Kidney (tissue), 14 donors: ENCODE measurements around the gene SNX6. TPM values are rescaled to one million over a fixed set of nuclear protein-coding genes. Genes with fewer than 3 reads are reported as not detected.
"Not testable (repeated sequence)": the region's sequence is repeated elsewhere in the genome, so short reads cannot be mapped to it uniquely, and the experiment has no call there.

ENCODE experiments used
- DNase-seq, 5 donors: peaks; one replicate each; pipeline ENCODE4 v3.0.0-alpha.2; 2013 to 2020
- FAIRE-seq: peaks from 2 replicates; lab custom pipeline; 2012; peaks lifted over from hg19 to GRCh38; lab: Jason Lieb, UNC
- H3K27ac ChIP-seq, 2 donors: one replicate each; pipeline ENCODE4 v1.7.0; 2013; ENCODE audit warnings: low read depth in 2 of 2, low read length in 2 of 2, inconsistent platforms in 1 of 2
- H3K27me3 ChIP-seq: one replicate; pipeline ENCODE4 v1.7.1; 2013; ENCODE audit warnings: low read length, inconsistent platforms; ENCODE audit not compliant: control insufficient read depth, insufficient read depth
- H3K36me3 ChIP-seq, 3 donors: one replicate each; pipeline versions ENCODE4 v1.7.0 to v1.7.1; 2013; ENCODE audit warnings: low read length in 3 of 3, control low read depth in 1 of 3, inconsistent platforms in 1 of 3; ENCODE audit not compliant: insufficient read depth in 3 of 3, control insufficient read depth in 2 of 3
- H3K4me1 ChIP-seq, 3 donors: one replicate each; pipeline versions ENCODE4 v1.7.0 to v1.7.1; 2013; ENCODE audit warnings: low read length in 3 of 3, inconsistent platforms in 1 of 3, low read depth in 1 of 3; ENCODE audit not compliant: control insufficient read depth in 2 of 3, insufficient read depth in 2 of 3
- H3K4me3 ChIP-seq, 3 donors: one replicate each; pipeline versions ENCODE4 v1.7.0 to v1.8.1; 2013; ENCODE audit warnings: low read length in 3 of 3, control low read depth in 1 of 3, inconsistent platforms in 1 of 3
- H3K9ac ChIP-seq, 3 donors: one replicate each; pipeline versions ENCODE4 v1.7.0 to v1.7.1; 2013; ENCODE audit warnings: low read length in 3 of 3, control low read depth in 1 of 3, inconsistent platforms in 1 of 3
- H3K9me3 ChIP-seq, 3 donors: one replicate each; pipeline versions ENCODE4 v1.7.0 to v1.7.1; 2013; ENCODE audit warnings: low read length in 3 of 3, control low read depth in 1 of 3, inconsistent platforms in 1 of 3; ENCODE audit not compliant: control insufficient read depth in 2 of 3, insufficient read depth in 1 of 3
- intact Hi-C: fragments of 100-400 bp; cut with DNase I; formaldehyde crosslinking; loops from one replicate; pipeline ENCODE4 v1.11.1; 2022
- polyA plus RNA-seq: library from polyadenylated mRNA; stranded (reverse); fragments of 350-450 nt; fragmentation: Illumina TruSeq; extraction: RNeasy Lipid Tissue Mini Kit (QIAGEN cat#74804); gene quantifications from one replicate; pipeline ENCODE4 v1.2.3, GENCODE V29; 2014; ENCODE audit warnings: low read depth, low replicate concordance; ENCODE audit not compliant: insufficient read depth
- total RNA-seq: library from RNA; stranded (reverse); fragmentation: NEBNext Ultra II Directional; extraction: Animal tissue kit (Norgen Biotek cat#: 25700); gene quantifications from one replicate; pipeline ENCODE4 v1.2.1, GENCODE V29; 2021
- TF ChIP-seq, protein P1 (sequence below): IDR thresholded peaks from 3 replicates; pipeline ENCODE4 v1.5.1; 2012; ENCODE audit warnings: mild to moderate bottlenecking, moderate library complexity, borderline replicate concordance; ENCODE audit not compliant: insufficient read depth; ENCODE audit errors: extremely low read depth
- donor health status: control.
- donor health status: control.
- donor health status: control.
- donor health status: control.
- donor health status: control.
- donor health status: DM: yes; HTN: yes; CAD: no.
- donor health status: Normal renal cell carcinoma (clear cell type).

Gene SNX6
- total and polyA plus RNA-seq, 2 donors from 2014 or later, result 46.1 to 83.2 TPM

DNA sequence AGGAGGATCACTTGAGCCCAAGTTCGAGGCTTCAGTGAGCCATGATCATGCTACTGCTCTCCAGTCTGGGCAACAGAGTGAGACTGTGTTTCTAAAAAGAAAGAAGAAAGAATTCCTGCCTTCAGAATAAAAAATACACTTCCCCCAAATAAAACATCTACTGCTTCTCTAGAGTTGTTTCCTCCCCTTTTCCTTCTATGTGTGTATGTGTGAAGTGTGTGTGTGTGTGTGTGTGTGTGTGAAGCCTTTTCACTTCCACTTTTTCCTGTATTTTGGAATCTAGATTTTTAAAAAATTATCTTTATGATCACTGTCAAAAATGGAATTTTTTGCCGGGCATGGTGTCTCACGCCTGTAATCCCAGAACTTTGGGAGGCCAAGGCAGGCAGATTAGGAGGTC lies 12.6 kb upstream of the SNX6 start:
- no peaks in the 10 kb centered on the region for H3K9me3 ChIP-seq
- no peak for FAIRE-seq
- TF ChIP-seq, protein P1, sequence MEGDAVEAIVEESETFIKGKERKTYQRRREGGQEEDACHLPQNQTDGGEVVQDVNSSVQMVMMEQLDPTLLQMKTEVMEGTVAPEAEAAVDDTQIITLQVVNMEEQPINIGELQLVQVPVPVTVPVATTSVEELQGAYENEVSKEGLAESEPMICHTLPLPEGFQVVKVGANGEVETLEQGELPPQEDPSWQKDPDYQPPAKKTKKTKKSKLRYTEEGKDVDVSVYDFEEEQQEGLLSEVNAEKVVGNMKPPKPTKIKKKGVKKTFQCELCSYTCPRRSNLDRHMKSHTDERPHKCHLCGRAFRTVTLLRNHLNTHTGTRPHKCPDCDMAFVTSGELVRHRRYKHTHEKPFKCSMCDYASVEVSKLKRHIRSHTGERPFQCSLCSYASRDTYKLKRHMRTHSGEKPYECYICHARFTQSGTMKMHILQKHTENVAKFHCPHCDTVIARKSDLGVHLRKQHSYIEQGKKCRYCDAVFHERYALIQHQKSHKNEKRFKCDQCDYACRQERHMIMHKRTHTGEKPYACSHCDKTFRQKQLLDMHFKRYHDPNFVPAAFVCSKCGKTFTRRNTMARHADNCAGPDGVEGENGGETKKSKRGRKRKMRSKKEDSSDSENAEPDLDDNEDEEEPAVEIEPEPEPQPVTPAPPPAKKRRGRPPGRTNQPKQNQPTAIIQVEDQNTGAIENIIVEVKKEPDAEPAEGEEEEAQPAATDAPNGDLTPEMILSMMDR, result no peak
- no peak overlapping the region for H3K4me3 ChIP-seq
- intact Hi-C loops, result no loop called here
- H3K27ac ChIP-seq, result no peak overlapping the region
- H3K27me3 ChIP-seq, result no peaks in the 10 kb centered on the region
- H3K36me3 ChIP-seq, result no peaks in the 10 kb centered on the region
- H3K4me1 ChIP-seq, result no peaks in the 10 kb centered on the region
- no peak overlapping the region for H3K9ac ChIP-seq
- DNase-seq, result no peak

DNA sequence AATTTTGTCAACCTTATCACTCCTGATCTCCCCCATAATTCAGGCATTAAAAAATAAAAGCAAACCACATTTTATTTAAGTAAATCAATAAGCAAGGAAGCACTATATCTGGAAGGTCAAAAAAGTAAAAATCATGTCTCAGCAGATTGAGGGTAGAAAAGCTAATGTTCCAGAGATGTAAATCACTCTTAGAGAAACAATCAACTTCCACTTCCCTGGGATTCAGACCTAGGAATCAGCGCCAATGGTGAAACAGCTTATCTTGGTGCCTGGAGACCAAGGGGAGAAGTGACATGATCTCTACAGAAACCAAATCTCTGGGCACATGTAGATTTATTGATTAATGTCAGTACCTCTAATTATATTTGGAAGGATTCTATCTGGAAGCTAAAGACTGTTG lies 10.9 kb upstream of the SNX6 start:
- no peak for FAIRE-seq
- H3K9me3 ChIP-seq, result no peaks in the 10 kb centered on the region
- TF ChIP-seq, protein P1, result no peak
- H3K27ac ChIP-seq, result no peak overlapping the region
- no peaks in the 10 kb centered on the region for H3K27me3 ChIP-seq
- no peak overlapping the region for H3K4me3 ChIP-seq
- H3K36me3 ChIP-seq, result no peaks in the 10 kb centered on the region
- intact Hi-C loops, result no loop called here
- DNase-seq, result peak in 2 of 5 donors; percentile 13 to 26
- H3K4me1 ChIP-seq, result no peaks in the 10 kb centered on the region
- no peak overlapping the region for H3K9ac ChIP-seq

DNA sequence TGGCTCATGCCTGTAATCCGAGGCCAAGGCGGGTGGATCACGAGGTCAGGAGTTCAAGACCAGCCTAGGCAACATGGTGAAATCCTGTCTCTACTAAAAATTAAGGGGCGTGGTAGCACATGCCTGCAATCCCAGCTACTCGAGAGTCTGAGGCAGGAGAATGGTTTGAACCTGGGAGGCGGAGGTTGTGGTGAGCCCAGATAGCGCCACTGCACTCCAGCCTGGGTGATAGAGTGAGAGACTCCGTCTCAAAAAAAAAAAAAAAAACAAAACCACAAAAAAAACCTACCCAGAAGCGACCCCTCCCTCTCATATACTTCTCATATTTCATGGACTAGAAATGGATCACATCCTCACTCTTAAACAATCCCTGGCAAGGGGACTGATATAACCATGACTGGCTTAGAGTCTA lies 4.4 kb upstream of the SNX6 start:
- H3K4me1 ChIP-seq, H3K4me3 ChIP-seq, H3K9ac ChIP-seq, H3K27ac ChIP-seq, DNase-seq, H3K9me3 ChIP-seq, intact Hi-C loops, H3K36me3 ChIP-seq, FAIRE-seq, H3K27me3 ChIP-seq: not testable (repeated sequence)

DNA sequence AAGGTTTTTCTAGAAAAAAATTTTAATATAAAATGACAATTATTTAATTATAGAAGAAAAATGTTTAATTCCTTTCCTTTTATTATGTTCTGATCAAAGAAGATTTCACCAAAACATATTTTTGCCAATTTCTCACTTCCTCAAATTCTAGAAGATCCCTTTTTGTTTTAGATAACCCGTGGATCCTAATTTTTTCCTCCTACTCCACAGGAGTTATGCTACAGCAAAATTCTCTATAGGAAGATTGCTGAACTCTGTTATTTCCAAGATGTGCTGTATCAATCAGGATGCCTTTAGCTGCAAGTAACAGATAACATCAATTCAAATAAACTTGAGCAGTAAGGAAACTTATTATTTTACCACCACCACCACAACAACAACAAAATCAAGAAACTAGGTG lies 3.8 kb upstream of the SNX6 start:
- peaks cover 0 to 3% (median 0%) of the 10 kb centered on the region in 3 donors for H3K4me1 ChIP-seq
- FAIRE-seq (no peak), DNase-seq (no peak)
- H3K36me3 ChIP-seq, result no peaks in the 10 kb centered on the region
- no peak overlapping the region for H3K27ac ChIP-seq
- H3K4me3 ChIP-seq, result no peak overlapping the region
- no peaks in the 10 kb centered on the region for H3K9me3 ChIP-seq
- no peaks in the 10 kb centered on the region for H3K27me3 ChIP-seq
- no peak overlapping the region for H3K9ac ChIP-seq
- intact Hi-C loops, result no loop called here
- TF ChIP-seq, protein P1, result no peak
